GM18519 (cell line): ENCODE data around the gene ZCCHC3.
"Not testable (repeated sequence)": the region's sequence is repeated elsewhere in the genome, so short reads cannot be mapped to it uniquely, and the experiment has no call there.

ENCODE experiments used
- ATAC-seq: cut with Tn5 transposase; IDR thresholded peaks from one replicate; pipeline ENCODE4 v1.9.1; 2021; ENCODE audit warnings: mild to moderate bottlenecking, moderate library complexity; ENCODE audit not compliant: unreplicated experiment, low FRiP score

The ZCCHC3 gene

GRCh38 chr20:334578-334977, 37.2 kb downstream of the ZCCHC3 start:
- ATAC-seq = no peak

- not testable (repeated sequence) for ATAC-seq
These were observed 38.7 kb downstream of the ZCCHC3 start for GRCh38 chr20:336040-336439.

- ATAC-seq = no peak
These were observed 44.3 kb downstream of the ZCCHC3 start for GRCh38 chr20:341682-342081.

- no peak for ATAC-seq
These were observed 45.7 kb downstream of the ZCCHC3 start for GRCh38 chr20:343107-343506.

- no peak for ATAC-seq
These were observed 48.8 kb downstream of the ZCCHC3 start for GRCh38 chr20:346033-346639.

GRCh38 chr20:346640-347316, 49.4 kb downstream of the ZCCHC3 start, which contains the start of gene NRSN2:
TSS of gene NRSN2 (plus strand) at chr20:347111. CDS start at chr20:349644, 2,533 bp downstream.
- no peak for ATAC-seq

- no peak for ATAC-seq
These were observed 49.9 kb downstream of the ZCCHC3 start for GRCh38 chr20:347317-347639.

- ATAC-seq = peak; percentile 59
These were observed 50.5 kb downstream of the ZCCHC3 start for GRCh38 chr20:347640-348484.

- no peak for ATAC-seq
These were observed 51.8 kb downstream of the ZCCHC3 start for GRCh38 chr20:348972-349841.
